ENCODE data around the gene LDB1. TPM values are rescaled to one million over a fixed set of nuclear protein-coding genes. Genes with fewer than 3 reads are reported as not detected.
A peak's percentile ranks its signal among the peaks of the same experiment; 100 is the strongest.

The LDB1 gene
- total RNA-seq, 4 donors from 2014 or later: 26.2 to 54.0 (median 27.3) TPM

DNA sequence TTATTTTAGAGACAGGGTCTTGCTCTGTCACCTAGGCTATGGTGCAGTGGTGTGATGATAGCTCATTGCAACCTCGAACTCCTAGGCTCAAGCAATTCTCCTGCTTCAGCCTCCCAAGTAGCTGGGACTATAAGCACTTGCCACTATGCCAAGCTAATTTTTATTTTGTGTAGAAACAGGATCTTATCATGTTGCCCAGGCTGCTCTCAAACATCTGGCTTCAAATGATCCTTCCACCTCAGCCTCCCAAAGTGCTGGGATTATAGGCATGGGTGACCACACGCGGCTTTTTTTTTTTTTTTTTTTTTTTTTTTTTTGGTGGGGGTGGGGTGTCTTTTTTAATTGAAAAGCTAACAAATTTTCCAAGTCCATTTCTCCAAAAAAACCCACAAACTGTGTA is 36.6 kb downstream of the LDB1 start:
- Histone ChIP-seq H3K27ac (no peak overlapping the region), H3K27me3 (no peaks in the 10 kb centered on the region), H3K4me1 (no peaks in the 10 kb centered on the region), H3K9me3 (no peaks in the 10 kb centered on the region), H3K36me3 (no peaks in the 10 kb centered on the region), H3K4me3 (no peak overlapping the region)
- TF ChIP-seq POLR2A (IDR thresholded peaks at IDR 0.05): no peak
- TF ChIP-seq CTCF (IDR thresholded peaks at IDR 0.05): no peak
- DNase-seq: no peak
- intact Hi-C loops (cut with DNase I): no loop called here
- 92 to 94% methylated on average over 2 to 3 of the region's 3 CpGs for WGBS, 2 donors

- WGBS, 2 donors: 71% methylated on average over 4 of the region's 4 CpGs
- no peak for DNase-seq
- intact Hi-C loops (cut with DNase I): no loop called here
Observed at GRCh38 chr10:102072673-102073527, 47.3 kb downstream of the LDB1 start.

DNA sequence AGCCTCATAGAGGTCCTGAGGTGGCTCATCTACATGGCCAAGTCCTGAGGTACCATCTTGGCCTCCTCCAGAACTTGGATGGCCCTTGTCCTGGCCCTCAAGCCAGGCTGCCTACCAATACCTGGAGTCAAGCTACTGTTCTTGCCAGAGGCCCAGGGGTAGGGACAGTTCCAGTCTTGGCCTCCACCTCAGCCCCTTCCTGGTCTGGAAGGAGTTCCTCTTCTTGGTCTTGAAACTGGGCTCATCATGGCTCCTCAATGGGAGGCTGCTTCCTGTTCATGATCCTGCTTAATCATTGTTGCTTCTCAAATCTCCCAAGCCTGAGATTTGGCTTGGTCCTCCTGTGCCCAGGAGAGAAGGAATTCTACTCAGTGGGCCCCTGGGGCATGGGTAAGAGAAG is 51.1 kb downstream of the LDB1 start:
- H3K36me3 ChIP-seq: peaks cover 0 to 41% (median 4%) of the 10 kb centered on the region in 3 donors
- TF ChIP-seq CTCF (IDR thresholded peaks at IDR 0.05): no peak
- no peak for TF ChIP-seq POLR2A (IDR thresholded peaks at IDR 0.05)
- no peak for DNase-seq
- H3K27me3 ChIP-seq: no peaks in the 10 kb centered on the region
- peak overlapping the region in 1 of 4 donors; percentile 7 for H3K27ac ChIP-seq
- H3K9me3 ChIP-seq: no peaks in the 10 kb centered on the region
- intact Hi-C loops (cut with DNase I): no loop called here
- peaks cover 18 to 42% (median 26%) of the 10 kb centered on the region in 3 donors for H3K4me1 ChIP-seq
- H3K4me3 ChIP-seq: no peak overlapping the region

More at GRCh38 chr10:102072673-102073527, 47.3 kb downstream of the LDB1 start:
- H3K4me1 ChIP-seq: peaks cover 0 to 11% (median 2%) of the 10 kb centered on the region in 3 donors
- no peak overlapping the region for H3K4me3 ChIP-seq
- H3K27me3 ChIP-seq: no peaks in the 10 kb centered on the region
- H3K36me3 ChIP-seq: peaks cover 0 to 25% (median 0%) of the 10 kb centered on the region in 3 donors
- no peaks in the 10 kb centered on the region for H3K9me3 ChIP-seq
- TF ChIP-seq CTCF (IDR thresholded peaks at IDR 0.05) (peak; percentile 86 to 95 (median 88)), POLR2A (IDR thresholded peaks at IDR 0.05) (no peak)
- H3K27ac ChIP-seq: no peak overlapping the region

DNA sequence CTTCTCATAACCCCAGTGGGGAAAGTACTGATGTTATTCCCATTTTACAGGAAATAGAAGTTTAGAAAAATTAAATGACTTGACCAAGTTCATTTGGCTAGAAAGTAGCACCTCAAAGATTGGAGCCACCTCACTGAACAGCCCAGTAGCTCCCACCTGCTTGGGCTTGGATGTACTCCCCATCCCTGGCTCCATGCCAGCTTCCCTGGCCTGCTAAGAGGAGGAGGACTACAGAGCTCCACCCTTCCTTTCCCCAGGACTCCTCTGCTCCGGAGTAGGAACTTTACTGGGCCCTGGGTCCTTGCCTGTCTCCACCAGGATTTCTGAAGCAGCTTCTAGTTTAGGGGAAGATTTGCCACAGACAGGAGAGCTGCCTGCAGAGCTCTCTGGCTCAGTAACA is 52.0 kb downstream of the LDB1 start:
- 29% methylated on average over 1 of the region's 1 CpG; no CpG with 5 or more reads in 1 of the 2 donors for WGBS, 2 donors
- H3K36me3 ChIP-seq: peaks cover 0 to 41% (median 4%) of the 10 kb centered on the region in 3 donors
- no peak for DNase-seq
- no peaks in the 10 kb centered on the region for H3K9me3 ChIP-seq
- no peak for TF ChIP-seq POLR2A (IDR thresholded peaks at IDR 0.05)
- no peak overlapping the region for H3K27ac ChIP-seq
- H3K27me3 ChIP-seq: no peaks in the 10 kb centered on the region
- peaks cover 18 to 42% (median 26%) of the 10 kb centered on the region in 3 donors for H3K4me1 ChIP-seq
- intact Hi-C loops (cut with DNase I): no loop called here
- no peak overlapping the region for H3K4me3 ChIP-seq

- Histone ChIP-seq H3K4me3 (peak overlapping the region in 1 of 4 donors; percentile 90), H3K9me3 (no peaks in the 10 kb centered on the region), H3K27ac (peak overlapping the region in 1 of 4 donors; percentile 85), H3K27me3 (no peaks in the 10 kb centered on the region), H3K36me3 (peaks cover 0 to 41% (median 4%) of the 10 kb centered on the region in 3 donors), H3K4me1 (peaks cover 18 to 42% (median 26%) of the 10 kb centered on the region in 3 donors)
- no peak for TF ChIP-seq CTCF (IDR thresholded peaks at IDR 0.05)
- TF ChIP-seq POLR2A (IDR thresholded peaks at IDR 0.05): no peak
- intact Hi-C loops (cut with DNase I): no loop called here
- WGBS, 2 donors: 61 to 82% methylated on average over 7 to 11 of the region's 18 CpGs
- no peak for DNase-seq
Observed at GRCh38 chr10:102067091-102067916, 52.9 kb downstream of the LDB1 start.
